ENCODE measurements around the gene NXPH3.
A peak's percentile ranks its signal among the peaks of the same experiment; 100 is the strongest.

The NXPH3 gene

GRCh38 chr17:49545806-49546545, 29.7 kb upstream of the NXPH3 start:
- peak; percentile 12 for DNase-seq (ENCODE audit: extremely low spot score)
- no peak for TF ChIP-seq CTCF (IDR thresholded peaks at IDR 0.05; ENCODE audit: control extremely low read depth, extremely low read depth, low read depth, missing control alignments)
- ChIA-PET CTCF (interaction anchor here (1.1 to 5.5 kb wide), 5 partner anchors 10 to 113 kb away, joined by 3 to 40 read pairs (median 4); no protein-coding TSS in a partner anchor), POLR2A (no interaction called here)

DNA sequence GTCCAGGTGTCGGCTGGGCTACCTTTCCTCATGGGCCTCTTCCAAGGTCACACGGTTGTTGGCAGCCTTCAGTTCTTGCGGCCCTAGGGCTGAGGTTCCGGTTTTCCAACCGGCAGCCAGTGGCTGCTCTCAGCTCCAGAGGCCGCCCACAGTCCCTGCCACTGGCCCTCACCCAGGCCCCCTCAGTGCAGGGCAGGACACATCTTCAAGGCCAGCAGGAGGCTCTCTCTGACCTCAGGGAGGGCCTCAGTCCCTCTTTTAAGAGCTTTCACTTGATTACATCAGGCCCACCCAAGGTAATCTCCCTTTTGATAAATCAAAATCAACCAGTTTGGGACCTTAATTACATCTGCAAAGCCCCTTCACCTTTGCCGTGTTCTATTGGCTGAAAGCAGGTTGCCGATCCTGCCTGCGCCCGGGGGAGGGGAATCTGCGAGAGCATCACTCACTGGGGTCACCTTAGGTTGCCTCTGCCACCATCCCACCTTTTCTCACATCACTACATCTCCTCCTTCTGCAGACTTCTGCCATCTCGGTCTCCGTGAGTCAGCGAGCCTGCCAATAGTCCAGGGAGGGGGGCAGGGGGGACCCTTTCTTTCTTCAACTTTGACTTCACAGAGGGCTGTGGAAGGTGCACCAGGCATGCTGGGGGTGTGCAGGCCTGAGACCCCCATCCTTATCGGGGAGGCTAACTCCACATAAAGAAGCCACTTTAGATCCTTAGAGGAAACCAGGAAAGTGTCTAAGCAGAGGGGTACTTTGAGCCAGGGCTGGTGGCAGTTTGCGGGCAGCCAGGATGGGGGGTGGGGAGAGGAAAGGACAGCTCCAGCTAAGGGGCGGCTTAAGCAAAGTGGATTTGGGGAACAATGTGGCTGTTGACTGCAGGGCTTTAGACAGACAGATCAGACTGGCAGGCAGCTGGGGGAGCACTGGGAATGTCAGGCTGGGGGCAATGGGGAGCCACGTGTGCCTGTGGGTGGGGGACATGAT, 28.8 kb upstream of the NXPH3 start:
- POLR2A ChIA-PET, result no interaction called here
- no peak for TF ChIP-seq CTCF (IDR thresholded peaks at IDR 0.05; ENCODE audit: control extremely low read depth, extremely low read depth, low read depth, missing control alignments)
- peak; percentile 13 for DNase-seq (ENCODE audit: extremely low spot score)
- CTCF ChIA-PET, result interaction anchor here (1.1 to 5.5 kb wide), 4 partner anchors 9 to 113 kb away, joined by 3 to 40 read pairs (median 4); no protein-coding TSS in a partner anchor

GRCh38 chr17:49547566-49547965, 28.1 kb upstream of the NXPH3 start:
- DNase-seq (ENCODE audit: extremely low spot score), result peak; percentile 13
- CTCF ChIA-PET, result interaction anchor here (5.5 kb wide), 1 partner anchor 9 kb away, joined by 40 read pairs; no protein-coding TSS in a partner anchor
- POLR2A ChIA-PET, result no interaction called here
- no peak for TF ChIP-seq CTCF (IDR thresholded peaks at IDR 0.05; ENCODE audit: control extremely low read depth, extremely low read depth, low read depth, missing control alignments)

DNA sequence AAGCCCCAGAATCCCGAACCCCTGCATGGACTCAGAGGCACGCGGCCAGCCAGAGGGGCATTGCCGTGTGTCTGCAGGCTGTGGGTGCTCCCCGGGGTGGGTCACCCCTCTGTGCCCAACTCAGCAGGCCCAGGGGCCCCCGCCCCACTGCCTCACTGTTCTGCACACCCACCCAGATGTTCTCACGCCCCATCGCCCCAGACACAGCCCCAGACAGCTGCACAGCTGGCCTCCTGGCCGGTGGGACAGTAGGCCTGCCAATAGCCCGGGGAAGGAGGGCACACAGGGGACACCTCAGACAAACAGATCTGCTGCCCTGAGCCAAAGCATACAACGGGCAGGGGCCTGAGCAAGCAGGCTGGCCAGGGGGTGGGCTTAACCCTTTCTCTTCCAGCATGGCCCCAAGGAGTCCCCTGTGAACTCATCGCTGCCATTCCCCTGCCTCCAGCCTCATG, 27.6 kb upstream of the NXPH3 start:
- POLR2A ChIA-PET, result no interaction called here
- DNase-seq (ENCODE audit: extremely low spot score), result no peak
- CTCF ChIA-PET, result interaction anchor here (5.5 kb wide), 1 partner anchor 8 kb away, joined by 40 read pairs; no protein-coding TSS in a partner anchor
- no peak for TF ChIP-seq CTCF (IDR thresholded peaks at IDR 0.05; ENCODE audit: control extremely low read depth, extremely low read depth, low read depth, missing control alignments)

- DNase-seq (ENCODE audit: extremely low spot score), result peak; percentile 64
- CTCF ChIA-PET, result no interaction called here
- TF ChIP-seq CTCF (IDR thresholded peaks at IDR 0.05; ENCODE audit: control extremely low read depth, extremely low read depth, low read depth, missing control alignments), result peak; percentile 76
- POLR2A ChIA-PET, result no interaction called here
Measured at GRCh38 chr17:49548506-49549310, 27.0 kb upstream of the NXPH3 start.

DNA sequence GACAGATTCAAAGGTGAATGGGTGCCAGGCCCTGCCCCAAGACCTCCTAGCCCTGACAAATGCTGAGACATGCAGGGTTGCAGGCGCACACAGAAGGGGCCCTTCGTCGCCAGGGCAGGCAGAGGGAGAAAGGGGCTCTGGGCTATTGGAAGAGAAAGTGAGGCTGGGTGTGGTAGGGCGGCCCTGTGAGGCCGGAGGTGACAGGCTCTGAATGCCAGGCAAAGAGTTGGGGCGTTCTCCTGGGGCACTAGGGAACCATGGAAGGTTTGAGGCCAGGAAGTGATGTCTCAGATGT, 26.4 kb upstream of the NXPH3 start:
- ChIA-PET POLR2A (no interaction called here), CTCF (interaction anchor here (1.0 to 1.8 kb wide), 3 partner anchors 12 to 141 kb away, joined by 3 to 6 read pairs (median 4); no protein-coding TSS in a partner anchor)
- peak; percentile 15 for DNase-seq (ENCODE audit: extremely low spot score)
- TF ChIP-seq CTCF (IDR thresholded peaks at IDR 0.05; ENCODE audit: control extremely low read depth, extremely low read depth, low read depth, missing control alignments), result no peak
